Skeletal muscle tissue (tissue), 4 donors: ENCODE measurements around the gene TMEM234. TPM values are rescaled to one million over a fixed set of nuclear protein-coding genes. Genes with fewer than 3 reads are reported as not detected.

Source experiments
- H3K27ac ChIP-seq: one replicate; pipeline ENCODE4 v1.7.0; 2013; ENCODE audit warnings: mild to moderate bottlenecking, low read depth, low read length, inconsistent platforms
- H3K27me3 ChIP-seq, 3 donors: one replicate each; pipeline ENCODE4 v1.7.0; 2013; ENCODE audit warnings: low read length in 3 of 3; ENCODE audit not compliant: control insufficient read depth in 3 of 3, insufficient read depth in 3 of 3
- H3K36me3 ChIP-seq, 3 donors: one replicate each; pipeline ENCODE4 v1.7.0; 2013; ENCODE audit warnings: low read length in 3 of 3; ENCODE audit not compliant: control insufficient read depth in 3 of 3, insufficient read depth in 3 of 3
- H3K4me1 ChIP-seq, 3 donors: one replicate each; pipeline ENCODE4 v1.7.0; 2013; ENCODE audit warnings: low read length in 3 of 3, mild to moderate bottlenecking in 3 of 3; ENCODE audit not compliant: control insufficient read depth in 3 of 3, insufficient read depth in 3 of 3
- H3K4me3 ChIP-seq, 3 donors: one replicate each; pipeline ENCODE4 v1.7.0; 2013; ENCODE audit warnings: low read length in 3 of 3
- H3K9ac ChIP-seq, 3 donors: one replicate each; pipeline ENCODE4 v1.7.0; 2013; ENCODE audit warnings: low read length in 3 of 3, mild to moderate bottlenecking in 3 of 3, moderate library complexity in 2 of 3, low read depth in 1 of 3
- H3K9me3 ChIP-seq, 3 donors: one replicate each; pipeline ENCODE4 v1.7.0; 2013; ENCODE audit warnings: low read length in 3 of 3; ENCODE audit not compliant: control insufficient read depth in 3 of 3
- total RNA-seq: library from RNA; depleted of rRNA; stranded (reverse); fragments of >200 nt; gene quantifications from one replicate; pipeline ENCODE4 v1.2.3, GENCODE V29; 2014
- donor health status: Osteomylitis.

The TMEM234 gene
- total RNA-seq, 1 donor from 2014 or later = 10.4 TPM

- no peaks in the 10 kb centered on the region for H3K36me3 ChIP-seq
- peak within 1 kb of the TSS; percentile 61 for H3K27ac ChIP-seq
- H3K9ac ChIP-seq = peak within 1 kb of the TSS in 1 of 3 donors; percentile 40
- H3K27me3 ChIP-seq = no peaks in the 10 kb centered on the region
- no peak within 1 kb of the TSS for H3K4me3 ChIP-seq
- peaks cover 24 to 47% (median 27%) of the 10 kb centered on the region in 3 donors for H3K4me1 ChIP-seq
- H3K9me3 ChIP-seq = no peaks in the 10 kb centered on the region
These were observed 29.0 kb upstream of the TMEM234 start, which contains the start of gene LCK for GRCh38 chr1:32250893-32251716. Gene LCK (plus strand): TSS chr1:32251265. CDS start chr1:32274330, 23,065 bp downstream.

- H3K9ac ChIP-seq = peak overlapping the region in 2 of 3 donors; percentile 40 to 60
- peaks cover 28 to 52% (median 32%) of the 10 kb centered on the region in 3 donors for H3K4me1 ChIP-seq
- H3K4me3 ChIP-seq = no peak overlapping the region
- peak overlapping the region; percentile 61 for H3K27ac ChIP-seq
- no peaks in the 10 kb centered on the region for H3K9me3 ChIP-seq
- H3K36me3 ChIP-seq = no peaks in the 10 kb centered on the region
- no peaks in the 10 kb centered on the region for H3K27me3 ChIP-seq
These were observed 27.8 kb upstream of the TMEM234 start for GRCh38 chr1:32249831-32250525.

- no peaks in the 10 kb centered on the region for H3K9me3 ChIP-seq
- H3K27ac ChIP-seq = peak overlapping the region; percentile 46
- no peaks in the 10 kb centered on the region for H3K27me3 ChIP-seq
- no peaks in the 10 kb centered on the region for H3K36me3 ChIP-seq
- H3K9ac ChIP-seq = peak overlapping the region in 2 of 3 donors; percentile 32 to 33
- peaks cover 28 to 52% (median 32%) of the 10 kb centered on the region in 3 donors for H3K4me1 ChIP-seq
- H3K4me3 ChIP-seq = no peak overlapping the region
These were observed 26.1 kb upstream of the TMEM234 start for GRCh38 chr1:32247983-32248889.

- H3K36me3 ChIP-seq = no peaks in the 10 kb centered on the region
- H3K4me3 ChIP-seq = peak overlapping the region in 2 of 3 donors; percentile 29 to 38
- peaks cover 23 to 49% (median 32%) of the 10 kb centered on the region in 3 donors for H3K4me1 ChIP-seq
- no peaks in the 10 kb centered on the region for H3K9me3 ChIP-seq
- peak overlapping the region in 1 of 3 donors; percentile 40 for H3K9ac ChIP-seq
- H3K27ac ChIP-seq = peak overlapping the region; percentile 46
- H3K27me3 ChIP-seq = no peaks in the 10 kb centered on the region
These were observed 25.3 kb upstream of the TMEM234 start for GRCh38 chr1:32247452-32247851.

- H3K36me3 ChIP-seq = no peaks in the 10 kb centered on the region
- H3K27ac ChIP-seq = peak within 1 kb of the TSS; percentile 54
- H3K4me3 ChIP-seq = peak within 1 kb of the TSS in 2 of 3 donors; percentile 29 to 38
- peak within 1 kb of the TSS in 2 of 3 donors; percentile 33 to 40 for H3K9ac ChIP-seq
- H3K27me3 ChIP-seq = no peaks in the 10 kb centered on the region
- peaks cover 22 to 50% (median 27%) of the 10 kb centered on the region in 3 donors for H3K4me1 ChIP-seq
- no peaks in the 10 kb centered on the region for H3K9me3 ChIP-seq
These were observed 24.7 kb upstream of the TMEM234 start, which contains the start of gene FAM167B for GRCh38 chr1:32246888-32247273. Gene FAM167B (plus strand): TSS chr1:32247222. CDS start chr1:32247422, 200 bp downstream.

- Histone ChIP-seq H3K27me3 (no peaks in the 10 kb centered on the region), H3K27ac (no peak overlapping the region), H3K9ac (peak overlapping the region in 1 of 3 donors; percentile 25), H3K4me3 (peak overlapping the region in 1 of 3 donors; percentile 49), H3K9me3 (no peaks in the 10 kb centered on the region), H3K36me3 (no peaks in the 10 kb centered on the region), H3K4me1 (peaks cover 17 to 40% (median 34%) of the 10 kb centered on the region in 3 donors)
These were observed 20.2 kb upstream of the TMEM234 start for GRCh38 chr1:32242341-32242851.

- Histone ChIP-seq H3K9ac (peak overlapping the region; percentile 70 to 79 (median 74)), H3K27ac (peak overlapping the region; percentile 75), H3K4me1 (peaks cover 13 to 30% (median 25%) of the 10 kb centered on the region in 3 donors), H3K36me3 (no peaks in the 10 kb centered on the region), H3K27me3 (no peaks in the 10 kb centered on the region), H3K9me3 (no peaks in the 10 kb centered on the region), H3K4me3 (peak overlapping the region; percentile 72 to 87 (median 78))
These were observed 19.0 kb upstream of the TMEM234 start for GRCh38 chr1:32241001-32241763.

GRCh38 chr1:32240140-32240951 is 18.2 kb upstream of the TMEM234 start:
- Histone ChIP-seq H3K9me3 (no peaks in the 10 kb centered on the region), H3K27ac (peak overlapping the region; percentile 75), H3K27me3 (no peaks in the 10 kb centered on the region), H3K4me1 (peaks cover 8 to 24% (median 22%) of the 10 kb centered on the region in 3 donors), H3K4me3 (peak overlapping the region; percentile 72 to 87 (median 78)), H3K9ac (peak overlapping the region; percentile 57 to 79 (median 70)), H3K36me3 (no peaks in the 10 kb centered on the region)
